Stimulated activated CD4-positive, alpha-beta T cell treated with anti-CD3 and anti-CD28 coated beads, Interleukin-4, amount 100 ng/mL, for 1 hour (primary cell): Measurements from ENCODE around the gene CELF2.
A peak's percentile ranks its signal among the peaks of the same experiment; 100 is the strongest.

Experiments
- DNase-seq: peaks from one replicate; pipeline ENCODE4 v3.0.0-alpha.2; 2020

The CELF2 gene

GRCh38 chr10:11159543-11160215 is 142.0 kb downstream of the CELF2 start:
- DNase-seq = no peak

GRCh38 chr10:11161096-11161495 is 143.4 kb downstream of the CELF2 start:
- no peak for DNase-seq

- DNase-seq = no peak
Observed at GRCh38 chr10:11161910-11162309, 144.2 kb downstream of the CELF2 start.

GRCh38 chr10:11162828-11163599 is 145.3 kb downstream of the CELF2 start:
- peak; percentile 47 for DNase-seq

GRCh38 chr10:11163780-11164550 is 146.3 kb downstream of the CELF2 start:
- DNase-seq = no peak

GRCh38 chr10:11164551-11164802 is 146.8 kb downstream of the CELF2 start:
- DNase-seq = no peak

- DNase-seq = peak; percentile 66
Observed at GRCh38 chr10:11164803-11165590, 147.3 kb downstream of the CELF2 start.

- DNase-seq = peak; percentile 55
Observed at GRCh38 chr10:11165591-11166543, 148.2 kb downstream of the CELF2 start.

GRCh38 chr10:11166550-11166949 is 148.9 kb downstream of the CELF2 start:
- no peak for DNase-seq

- DNase-seq = no peak
Observed at GRCh38 chr10:11167233-11167966, 149.7 kb downstream of the CELF2 start.

- DNase-seq = no peak
Observed at GRCh38 chr10:11168423-11169090, 150.9 kb downstream of the CELF2 start.

- DNase-seq = no peak
Observed at GRCh38 chr10:11169976-11170375, 152.3 kb downstream of the CELF2 start.

GRCh38 chr10:11170574-11170973 is 152.9 kb downstream of the CELF2 start:
- DNase-seq = no peak

- DNase-seq = peak; percentile 29
Observed at GRCh38 chr10:11170993-11171851, 153.6 kb downstream of the CELF2 start.

GRCh38 chr10:11173042-11173441 is 155.4 kb downstream of the CELF2 start:
- no peak for DNase-seq

- no peak for DNase-seq
Observed at GRCh38 chr10:11175823-11176243, 158.2 kb downstream of the CELF2 start.

GRCh38 chr10:11176746-11177145 is 159.1 kb downstream of the CELF2 start:
- no peak for DNase-seq

GRCh38 chr10:11177381-11177780 is 159.7 kb downstream of the CELF2 start:
- no peak for DNase-seq

- DNase-seq = no peak
Observed at GRCh38 chr10:11177926-11178471, 160.3 kb downstream of the CELF2 start.
